Prostate gland (tissue), 2 donors: ENCODE data around the gene GDPD5. TPM values are rescaled to one million over a fixed set of nuclear protein-coding genes. Genes with fewer than 3 reads are reported as not detected.

Experiments
- DNase-seq: peaks from one replicate; pipeline ENCODE4 v3.0.0-alpha.2; 2019; ENCODE audit warnings: low spot score
- H3K27ac ChIP-seq, 2 donors: fragments of 200-600 bp; sonication (generic); 2 replicates each; pipeline ENCODE4 v1.5.1; 2017 to 2019
- H3K27me3 ChIP-seq: fragments of 200-600 bp; sonication (generic); replicated peaks from 2 replicates; pipeline ENCODE4 v1.5.1; 2019; ENCODE audit not compliant: insufficient read depth
- H3K36me3 ChIP-seq, 2 donors: fragments of 200-600 bp; sonication (generic); 1 replicate in 1 of 2; 2 replicates in 1 of 2; pipeline versions ENCODE4 v1.5.1 to v1.8.1; 2017 to 2019
- H3K4me1 ChIP-seq: fragments of 200-600 bp; sonication (generic); replicated peaks from 2 replicates; pipeline ENCODE4 v1.5.1; 2019
- H3K4me3 ChIP-seq, 2 donors: fragments of 200-600 bp; sonication (generic); 2 replicates each; pipeline ENCODE4 v1.5.1; 2017 to 2019
- H3K9me3 ChIP-seq: fragments of 200-600 bp; sonication (generic); 2 replicates; pipeline ENCODE4 v1.5.1; 2017
- POLR2A ChIP-seq: fragments of 450-650 bp; IDR thresholded peaks from one replicate; pipeline ENCODE4 v1.6.1; 2016; ENCODE audit warnings: antibody characterized with exemption, mild to moderate bottlenecking
- POLR2AphosphoS5 ChIP-seq: sonication (generic); formaldehyde crosslinking; IDR thresholded peaks from one replicate; pipeline ENCODE4 v1.6.1; 2017; ENCODE audit warnings: antibody characterized with exemption
- WGBS: methylation state at CpG from one replicate; pipeline ENCODE4 v1.1.5; 2018; 5-methylcytosine and 5-hydroxymethylcytosine counted together
- intact Hi-C: fragments of 100-400 bp; cut with DNase I; formaldehyde crosslinking; loops from one replicate; pipeline ENCODE4 v1.14.2; 2022
- total RNA-seq, 2 donors: library from RNA; depleted of rRNA; stranded (reverse); fragments of >200 nt; gene quantifications; one replicate each; pipeline ENCODE4 v1.1.0, GENCODE V29; 2016
- TF ChIP-seq, protein P1 (sequence below), 4 experiments: fragments of 200-600 bp in 2 of 4; fragments of 450-650 bp in 2 of 4; sonication (generic) in 2 of 4; IDR thresholded peaks; 1 replicate in 3 of 4; 2 replicates in 1 of 4; pipeline ENCODE4 v1.5.1; 2016 to 2019; ENCODE audit warnings: antibody characterized with exemption in 4 of 4, mild to moderate bottlenecking in 2 of 4, moderate library complexity in 2 of 4

Gene GDPD5
- total RNA-seq, 2 donors from 2014 or later: 1.7 to 14.6 TPM

DNA sequence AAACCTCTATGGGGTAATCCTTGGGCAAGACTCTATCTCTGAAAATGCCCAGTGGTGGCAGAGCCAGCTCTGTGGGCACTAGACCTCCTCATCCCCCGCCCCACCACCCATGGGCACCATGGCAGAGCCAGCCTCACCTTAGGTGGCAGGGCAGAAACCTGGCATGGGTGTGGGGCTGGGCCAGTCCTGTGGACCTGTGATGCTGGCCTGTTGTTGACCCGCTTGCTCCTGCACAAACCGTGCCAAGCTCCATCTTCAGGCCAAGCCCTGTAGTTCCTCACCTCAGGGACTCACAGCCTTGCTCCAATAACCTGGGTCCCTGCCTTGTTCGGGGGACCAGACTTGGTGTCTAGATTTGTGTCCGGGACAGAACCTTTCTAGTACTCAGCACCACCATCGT, 27.4 kb upstream of the GDPD5 start:
- Histone ChIP-seq H3K4me1 (peaks cover 4% of the 10 kb centered on the region), H3K36me3 (no peaks in the 10 kb centered on the region), H3K27ac (no peak overlapping the region), H3K9me3 (no peaks in the 10 kb centered on the region), H3K4me3 (no peak overlapping the region), H3K27me3 (no peaks in the 10 kb centered on the region)
- no peak for DNase-seq
- TF ChIP-seq, protein P1, sequence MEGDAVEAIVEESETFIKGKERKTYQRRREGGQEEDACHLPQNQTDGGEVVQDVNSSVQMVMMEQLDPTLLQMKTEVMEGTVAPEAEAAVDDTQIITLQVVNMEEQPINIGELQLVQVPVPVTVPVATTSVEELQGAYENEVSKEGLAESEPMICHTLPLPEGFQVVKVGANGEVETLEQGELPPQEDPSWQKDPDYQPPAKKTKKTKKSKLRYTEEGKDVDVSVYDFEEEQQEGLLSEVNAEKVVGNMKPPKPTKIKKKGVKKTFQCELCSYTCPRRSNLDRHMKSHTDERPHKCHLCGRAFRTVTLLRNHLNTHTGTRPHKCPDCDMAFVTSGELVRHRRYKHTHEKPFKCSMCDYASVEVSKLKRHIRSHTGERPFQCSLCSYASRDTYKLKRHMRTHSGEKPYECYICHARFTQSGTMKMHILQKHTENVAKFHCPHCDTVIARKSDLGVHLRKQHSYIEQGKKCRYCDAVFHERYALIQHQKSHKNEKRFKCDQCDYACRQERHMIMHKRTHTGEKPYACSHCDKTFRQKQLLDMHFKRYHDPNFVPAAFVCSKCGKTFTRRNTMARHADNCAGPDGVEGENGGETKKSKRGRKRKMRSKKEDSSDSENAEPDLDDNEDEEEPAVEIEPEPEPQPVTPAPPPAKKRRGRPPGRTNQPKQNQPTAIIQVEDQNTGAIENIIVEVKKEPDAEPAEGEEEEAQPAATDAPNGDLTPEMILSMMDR (IDR thresholded peaks at IDR 0.05): no peak
- TF ChIP-seq POLR2A (no peak), POLR2AphosphoS5 (no peak)
- 74% methylated on average over 5 of the region's 6 CpGs for WGBS
- intact Hi-C loops: no loop called here

DNA sequence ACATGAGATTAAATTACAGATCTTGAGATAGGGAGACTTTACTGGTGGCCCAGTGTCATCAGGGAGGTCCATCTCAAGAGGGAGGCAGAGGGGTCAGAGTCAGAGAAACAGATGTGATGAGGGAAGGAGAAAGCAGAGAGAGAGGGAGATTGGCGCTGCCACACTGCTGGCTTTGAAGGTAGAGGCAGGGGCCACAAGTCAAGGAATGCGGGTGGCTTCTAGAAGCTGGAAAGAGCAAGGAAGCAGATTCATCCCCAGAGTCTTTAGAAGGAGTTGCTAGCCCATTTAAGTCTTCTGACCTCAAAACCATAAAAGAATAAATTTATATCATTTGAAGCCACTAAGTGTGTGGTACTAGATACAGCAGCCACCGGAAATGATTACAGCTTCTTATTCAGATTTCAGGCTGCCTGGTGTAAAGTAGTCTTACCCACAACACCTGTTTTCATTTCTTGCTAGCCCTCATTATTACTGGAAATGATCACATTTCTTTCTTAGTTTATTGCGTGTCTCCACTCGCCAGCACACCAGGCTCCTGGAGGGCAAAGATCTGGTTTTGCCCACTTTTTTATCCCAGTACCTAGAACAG, 23.7 kb upstream of the GDPD5 start:
- H3K9me3 ChIP-seq: no peaks in the 10 kb centered on the region
- intact Hi-C loops: loop anchor here (2.0 to 5.0 kb wide), 2 partner anchors 25 to 318 kb away; no protein-coding TSS in a partner anchor
- TF ChIP-seq POLR2A (no peak), POLR2AphosphoS5 (no peak)
- TF ChIP-seq, protein P1 (IDR thresholded peaks at IDR 0.05): no peak
- DNase-seq: no peak
- WGBS: 88% methylated on average over 5 of the region's 5 CpGs
- no peaks in the 10 kb centered on the region for H3K4me1 ChIP-seq
- H3K27ac ChIP-seq: no peak overlapping the region
- no peak overlapping the region for H3K4me3 ChIP-seq
- no peaks in the 10 kb centered on the region for H3K36me3 ChIP-seq
- H3K27me3 ChIP-seq: no peaks in the 10 kb centered on the region

DNA sequence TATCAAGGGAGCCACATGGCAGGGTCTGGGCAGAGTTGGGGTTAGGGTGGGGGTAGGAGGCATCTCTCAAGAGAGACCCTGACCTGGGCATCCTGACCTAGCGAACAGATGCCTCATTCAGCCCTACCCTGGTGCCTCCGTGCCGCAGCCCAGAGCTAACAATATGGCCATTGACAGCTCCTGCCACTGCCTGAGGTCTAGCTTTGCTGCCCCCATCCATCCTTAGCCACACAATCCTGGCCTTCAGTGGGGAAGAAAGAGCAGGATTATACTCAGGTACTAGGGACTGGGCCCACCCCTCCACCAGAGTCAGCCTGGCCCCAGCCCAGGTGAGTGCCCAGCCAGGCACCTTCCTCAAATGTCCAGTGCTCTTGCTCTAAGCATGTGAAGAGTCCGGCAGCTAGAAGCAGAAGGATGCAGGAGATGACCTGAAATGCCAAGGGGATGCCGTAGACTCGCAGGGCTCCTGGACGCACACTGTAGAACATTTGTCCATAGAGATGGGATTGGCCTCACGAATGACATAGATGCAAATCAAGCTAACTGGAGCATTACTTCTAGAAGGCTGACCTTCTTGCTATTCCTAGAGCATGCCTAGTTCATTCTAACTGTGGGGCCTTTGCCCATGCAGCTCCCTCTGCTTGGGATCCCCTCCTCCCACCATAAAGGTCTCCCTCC, 23.0 kb upstream of the GDPD5 start:
- DNase-seq: no peak
- Histone ChIP-seq H3K4me3 (no peak overlapping the region), H3K9me3 (no peaks in the 10 kb centered on the region), H3K4me1 (no peaks in the 10 kb centered on the region), H3K27me3 (no peaks in the 10 kb centered on the region), H3K27ac (no peak overlapping the region), H3K36me3 (no peaks in the 10 kb centered on the region)
- 97% methylated on average over 8 of the region's 8 CpGs for WGBS
- intact Hi-C loops: loop anchor here (2.0 to 5.0 kb wide), 2 partner anchors 26 to 319 kb away; no protein-coding TSS in a partner anchor
- TF ChIP-seq POLR2A (no peak), POLR2AphosphoS5 (no peak)
- TF ChIP-seq, protein P1 (IDR thresholded peaks at IDR 0.05): no peak

DNA sequence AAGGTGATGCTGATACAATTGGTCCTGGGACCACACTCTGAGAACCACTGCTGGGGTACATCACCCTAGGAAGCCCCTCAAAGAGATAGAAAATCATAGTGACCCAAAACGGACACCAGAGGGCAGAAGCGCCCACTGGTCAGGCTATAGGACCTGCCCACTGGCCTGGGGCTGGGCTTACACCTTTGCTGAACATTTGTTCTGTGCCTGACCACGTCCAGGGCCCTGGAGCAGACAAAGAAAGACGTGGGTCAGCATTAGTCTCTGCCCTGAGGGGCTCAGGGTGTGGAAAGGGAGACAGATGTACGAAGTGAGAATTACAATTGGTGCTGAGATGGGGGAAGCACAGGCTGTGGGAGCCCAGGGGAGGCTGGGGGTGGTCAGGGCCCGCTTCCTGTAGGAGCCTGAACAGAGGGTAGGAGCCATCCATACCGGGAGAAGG, 21.9 kb upstream of the GDPD5 start:
- Histone ChIP-seq H3K36me3 (no peaks in the 10 kb centered on the region), H3K27ac (no peak overlapping the region), H3K9me3 (no peaks in the 10 kb centered on the region), H3K4me3 (no peak overlapping the region), H3K27me3 (no peaks in the 10 kb centered on the region), H3K4me1 (no peaks in the 10 kb centered on the region)
- WGBS: 21% methylated on average over 7 of the region's 7 CpGs
- peak; percentile 48 for DNase-seq
- intact Hi-C loops: loop anchor here (2.0 to 5.0 kb wide), 2 partner anchors 27 to 320 kb away; no protein-coding TSS in a partner anchor
- TF ChIP-seq POLR2A (no peak), POLR2AphosphoS5 (peak; percentile 22)
- TF ChIP-seq, protein P1 (IDR thresholded peaks at IDR 0.05): peak; percentile 51 to 85 (median 75)
